Measurements from ENCODE around the gene GRK5. TPM values are rescaled to one million over a fixed set of nuclear protein-coding genes. Genes with fewer than 3 reads are reported as not detected.
"Not testable (repeated sequence)": the region's sequence is repeated elsewhere in the genome, so short reads cannot be mapped to it uniquely, and the experiment has no call there.

Gene GRK5
- total RNA-seq, 1 experiment from 2014 or later, result 2.9 TPM

GRCh38 chr10:119250641-119251314 is 43.4 kb downstream of the GRK5 start:
- DNase-seq (ENCODE audit: low read depth), result peak; percentile 64

- DNase-seq (ENCODE audit: low read depth), result no peak
Observed at GRCh38 chr10:119251315-119251708, 43.9 kb downstream of the GRK5 start.

- no peak for DNase-seq (ENCODE audit: low read depth)
Observed at GRCh38 chr10:119252051-119252465, 44.7 kb downstream of the GRK5 start.

GRCh38 chr10:119252470-119253151 is 45.2 kb downstream of the GRK5 start:
- DNase-seq (ENCODE audit: low read depth), result no peak

- DNase-seq (ENCODE audit: low read depth), result peak; percentile 93
Observed at GRCh38 chr10:119253433-119254174, 46.2 kb downstream of the GRK5 start.

- DNase-seq (ENCODE audit: low read depth), result peak; percentile 12
Observed at GRCh38 chr10:119254335-119254734, 47.0 kb downstream of the GRK5 start.

- no peak for DNase-seq (ENCODE audit: low read depth)
Observed at GRCh38 chr10:119256030-119256429, 48.7 kb downstream of the GRK5 start.

- DNase-seq (ENCODE audit: low read depth), result no peak
Observed at GRCh38 chr10:119256897-119257296, 49.5 kb downstream of the GRK5 start.

- no peak for DNase-seq (ENCODE audit: low read depth)
Observed at GRCh38 chr10:119257899-119258419, 50.6 kb downstream of the GRK5 start.

GRCh38 chr10:119259345-119259744 is 52.0 kb downstream of the GRK5 start:
- DNase-seq (ENCODE audit: low read depth), result no peak

- not testable (repeated sequence) for DNase-seq (ENCODE audit: low read depth)
Observed at GRCh38 chr10:119261016-119261415, 53.6 kb downstream of the GRK5 start.

GRCh38 chr10:119263951-119264617 is 56.7 kb downstream of the GRK5 start:
- DNase-seq (ENCODE audit: low read depth), result no peak

GRCh38 chr10:119265691-119266090 is 58.3 kb downstream of the GRK5 start:
- no peak for DNase-seq (ENCODE audit: low read depth)

- no peak for DNase-seq (ENCODE audit: low read depth)
Observed at GRCh38 chr10:119267384-119267783, 60.0 kb downstream of the GRK5 start.

GRCh38 chr10:119268428-119268827 is 61.1 kb downstream of the GRK5 start:
- DNase-seq (ENCODE audit: low read depth), result no peak

GRCh38 chr10:119268871-119269506 is 61.6 kb downstream of the GRK5 start:
- no peak for DNase-seq (ENCODE audit: low read depth)

GRCh38 chr10:119269737-119270136 is 62.4 kb downstream of the GRK5 start:
- DNase-seq (ENCODE audit: low read depth), result no peak

- DNase-seq (ENCODE audit: low read depth), result no peak
Observed at GRCh38 chr10:119270762-119271366, 63.5 kb downstream of the GRK5 start.

- DNase-seq (ENCODE audit: low read depth), result not testable (repeated sequence)
Observed at GRCh38 chr10:119272338-119272734, 65.0 kb downstream of the GRK5 start.

GRCh38 chr10:119272736-119273135 is 65.4 kb downstream of the GRK5 start:
- no peak for DNase-seq (ENCODE audit: low read depth)

GRCh38 chr10:119273413-119273812 is 66.0 kb downstream of the GRK5 start:
- no peak for DNase-seq (ENCODE audit: low read depth)

Data from RPMI7951 (cell line).